ENCODE measurements around the gene NEB. TPM values are rescaled to one million over a fixed set of nuclear protein-coding genes. Genes with fewer than 3 reads are reported as not detected.
"Not testable (repeated sequence)": the region's sequence is repeated elsewhere in the genome, so short reads cannot be mapped to it uniquely, and the experiment has no call there.

The NEB gene
- total RNA-seq, 8 experiments from 2014 or later = 1.7 to 4.3 (median 3.7) TPM

DNA sequence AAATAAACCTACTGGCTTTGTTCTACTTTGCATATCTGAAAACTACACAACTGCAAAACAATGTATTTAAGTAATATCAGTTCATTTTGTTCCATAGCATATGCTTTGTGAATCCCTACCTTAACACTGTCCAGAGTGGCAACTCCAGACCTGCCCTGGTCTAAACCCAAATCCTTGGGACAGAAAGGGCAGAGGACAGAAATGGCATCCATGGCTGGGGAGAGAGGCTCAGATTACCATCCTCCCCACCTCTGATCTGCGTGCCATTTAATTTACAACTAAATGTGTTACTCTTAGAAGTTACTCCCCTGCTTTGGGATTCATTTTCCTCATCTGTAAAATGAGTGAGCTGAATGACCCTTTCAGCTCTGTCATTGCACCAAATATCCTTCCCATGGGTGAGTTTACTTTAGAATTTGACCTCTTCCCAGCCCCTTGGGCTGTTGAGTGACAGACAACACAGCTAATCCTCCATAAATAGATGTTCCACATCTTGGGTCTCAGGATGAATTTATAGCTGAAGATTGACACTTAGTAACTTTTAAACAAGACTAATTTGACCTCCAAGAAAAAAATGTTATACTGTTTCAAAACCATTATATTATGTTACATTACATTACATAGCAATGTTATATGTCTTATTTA lies 20.1 kb upstream of the NEB start:
- WGBS, 10 experiments = 0 to 67% (median 60%) methylated on average over 1 of the region's 1 CpG; no CpG with 5 or more reads in 5 of the 10 experiments
- in situ Hi-C loops (cut with MboI; ENCODE audit: low pct_unique_long_range_greater_than_20kb in 2 of 9, low sequenced_read_pairs in 9 of 9, unreplicated experiment in 9 of 9) = no loop called here
- no peak for ATAC-seq (replicated peaks in 6 of 8)
- peaks cover 0 to 2% of the 10 kb centered on the region in 2 donors for H3K4me1 ChIP-seq (replicated peaks in 1 of 2)
- H3K4me3 ChIP-seq = no peak overlapping the region
- no peak overlapping the region for H3K27ac ChIP-seq

DNA sequence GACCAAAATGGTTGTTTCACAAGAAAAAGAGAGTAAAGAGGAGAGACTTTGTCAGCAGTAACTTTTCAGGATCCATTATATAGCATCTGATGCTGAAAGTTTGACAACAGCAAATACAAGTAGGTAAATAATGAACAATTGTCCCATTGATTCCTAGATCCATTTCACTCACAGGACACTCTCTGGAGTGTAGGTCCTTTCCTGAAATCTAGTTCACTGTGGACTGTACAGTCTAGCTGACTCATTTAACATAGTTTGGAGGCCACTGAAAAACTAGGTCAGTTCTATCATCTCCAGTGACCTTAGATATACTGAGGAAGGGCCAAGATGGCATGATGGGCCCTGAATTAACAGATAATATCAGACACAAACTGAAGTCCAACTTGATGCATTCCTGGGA lies 19.3 kb upstream of the NEB start:
- peaks cover 0 to 2% of the 10 kb centered on the region in 2 donors for H3K4me1 ChIP-seq (replicated peaks in 1 of 2)
- no peak overlapping the region for H3K4me3 ChIP-seq
- in situ Hi-C loops (cut with MboI; ENCODE audit: low pct_unique_long_range_greater_than_20kb in 2 of 9, low sequenced_read_pairs in 9 of 9, unreplicated experiment in 9 of 9) = no loop called here
- ATAC-seq (replicated peaks in 6 of 8) = no peak
- H3K27ac ChIP-seq = no peak overlapping the region

DNA sequence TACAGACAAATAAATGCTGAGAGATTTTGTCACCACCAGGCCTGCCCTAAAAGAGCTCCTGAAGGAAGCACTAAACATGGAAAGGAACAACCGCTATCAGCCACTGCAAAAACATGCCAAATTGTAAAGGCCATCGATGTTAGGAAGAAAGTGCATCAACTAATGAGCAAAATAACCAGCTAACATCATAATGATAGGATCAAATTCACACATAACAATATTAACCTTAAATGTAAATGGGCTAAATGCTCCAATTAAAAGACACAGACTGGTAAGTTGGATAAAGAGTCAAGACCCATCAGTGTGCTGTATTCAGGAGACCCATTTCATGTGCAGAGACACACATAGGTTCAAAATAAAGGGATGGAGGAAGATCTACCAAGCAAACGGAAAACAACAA lies 11.0 kb upstream of the NEB start:
- WGBS, 10 experiments = no CpG with 5 or more reads among the region's 3 CpGs
- H3K4me1 ChIP-seq (replicated peaks in 1 of 2); H3K27ac ChIP-seq; ATAC-seq (replicated peaks in 6 of 8); in situ Hi-C loops (cut with MboI; ENCODE audit: low pct_unique_long_range_greater_than_20kb in 2 of 9, low sequenced_read_pairs in 9 of 9, unreplicated experiment in 9 of 9); H3K4me3 ChIP-seq: not testable (repeated sequence)

GRCh38 chr2:151730262-151730975 lies 3.9 kb downstream of the NEB start:
- peaks cover 12 to 36% of the 10 kb centered on the region in 2 donors for H3K4me1 ChIP-seq (replicated peaks in 1 of 2)
- H3K4me3 ChIP-seq = no peak overlapping the region
- WGBS, 10 experiments = 0 to 79% (median 42%) methylated on average over 1 to 5 of the region's 5 CpGs
- peak in 7 of 8 experiments; percentile 82 to 98 (median 96) for ATAC-seq (replicated peaks in 6 of 8)
- H3K27ac ChIP-seq = no peak overlapping the region
- in situ Hi-C loops (cut with MboI; ENCODE audit: low pct_unique_long_range_greater_than_20kb in 2 of 9, low sequenced_read_pairs in 9 of 9, unreplicated experiment in 9 of 9) = no loop called here

DNA sequence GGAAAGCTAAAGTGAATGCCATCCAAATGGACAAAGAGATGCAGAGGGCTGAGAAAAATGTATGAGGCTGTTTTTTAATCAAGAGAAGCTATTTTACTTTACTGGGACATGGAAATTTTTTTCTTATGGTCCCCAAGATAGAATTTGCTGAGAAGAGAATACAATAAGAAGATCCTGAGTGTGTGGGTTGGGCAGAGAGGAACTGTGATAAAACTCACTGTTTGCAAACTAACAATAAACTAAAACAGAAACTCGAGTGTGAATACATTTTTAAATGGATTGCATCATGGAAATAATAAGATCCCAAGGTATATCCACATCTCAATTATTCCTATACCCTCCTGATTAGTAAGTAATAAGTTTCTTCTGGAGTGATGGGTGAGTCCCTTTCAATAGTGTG lies 4.4 kb downstream of the NEB start:
- in situ Hi-C loops (cut with MboI; ENCODE audit: low pct_unique_long_range_greater_than_20kb in 2 of 9, low sequenced_read_pairs in 9 of 9, unreplicated experiment in 9 of 9) = no loop called here
- ATAC-seq (replicated peaks in 6 of 8) = no peak
- H3K4me1 ChIP-seq (replicated peaks in 1 of 2) = peaks cover 12 to 36% of the 10 kb centered on the region in 2 donors
- no peak overlapping the region for H3K27ac ChIP-seq
- H3K4me3 ChIP-seq = no peak overlapping the region
- 0 to 100% (median 57%) methylated on average over 1 of the region's 1 CpG; no CpG with 5 or more reads in 1 of the 10 experiments for WGBS, 10 experiments

- in situ Hi-C loops (cut with MboI; ENCODE audit: low pct_unique_long_range_greater_than_20kb in 2 of 9, low sequenced_read_pairs in 9 of 9, unreplicated experiment in 9 of 9) = no loop called here
- ATAC-seq (replicated peaks in 6 of 8) = no peak
- Histone ChIP-seq H3K27ac (no peak overlapping the region), H3K4me3 (no peak overlapping the region), H3K4me1 (replicated peaks in 1 of 2) (peaks cover 12 to 36% of the 10 kb centered on the region in 2 donors)
- WGBS, 10 experiments = 20 to 100% (median 100%) methylated on average over 1 to 3 of the region's 3 CpGs; no CpG with 5 or more reads in 3 of the 10 experiments
Measured at GRCh38 chr2:151729415-151729811, 4.9 kb downstream of the NEB start.

DNA sequence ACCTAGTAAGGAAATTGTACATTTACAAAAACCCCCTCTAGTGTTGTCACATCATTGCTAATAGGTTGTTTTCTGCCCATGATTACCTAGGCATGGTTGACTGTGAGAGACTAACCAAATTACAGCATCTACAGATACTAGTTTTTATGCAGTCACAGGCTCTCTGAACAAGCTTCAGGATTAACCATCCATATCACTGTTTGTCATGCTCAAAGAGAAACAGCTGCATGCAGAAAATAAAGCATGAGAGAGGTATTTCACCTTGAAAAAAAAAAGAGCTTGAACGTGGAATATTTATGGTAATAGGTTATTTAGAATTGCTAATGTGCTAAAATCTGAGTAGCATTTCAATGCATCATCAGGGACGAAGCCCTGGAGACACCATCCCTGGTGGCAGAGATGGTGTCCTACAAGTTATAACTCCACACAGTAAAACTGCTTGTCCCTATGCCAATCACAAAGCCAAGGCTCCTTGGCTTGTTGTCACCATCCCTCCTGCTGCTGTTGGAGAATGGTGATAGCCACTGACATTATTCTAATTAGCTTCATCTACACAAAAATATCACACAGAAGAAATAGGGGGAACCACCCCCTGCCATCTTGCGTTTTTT lies 5.4 kb downstream of the NEB start:
- Histone ChIP-seq H3K4me3 (no peak overlapping the region), H3K4me1 (replicated peaks in 1 of 2) (peaks cover 12 to 36% of the 10 kb centered on the region in 2 donors), H3K27ac (no peak overlapping the region)
- WGBS, 10 experiments = 0 to 90% (median 60%) methylated on average over 1 to 3 of the region's 3 CpGs
- in situ Hi-C loops (cut with MboI; ENCODE audit: low pct_unique_long_range_greater_than_20kb in 2 of 9, low sequenced_read_pairs in 9 of 9, unreplicated experiment in 9 of 9) = no loop called here
- ATAC-seq (replicated peaks in 6 of 8) = peak in 4 of 8 experiments; percentile 41 to 99 (median 92)

- no peak overlapping the region for H3K27ac ChIP-seq
- 29 to 93% (median 79%) methylated on average over 3 to 10 of the region's 10 CpGs for WGBS, 10 experiments
- no peak for ATAC-seq (replicated peaks in 6 of 8)
- no peak overlapping the region for H3K4me3 ChIP-seq
- H3K4me1 ChIP-seq (replicated peaks in 1 of 2) = peaks cover 12 to 36% of the 10 kb centered on the region in 2 donors
- in situ Hi-C loops (cut with MboI; ENCODE audit: low pct_unique_long_range_greater_than_20kb in 2 of 9, low sequenced_read_pairs in 9 of 9, unreplicated experiment in 9 of 9) = no loop called here
Measured at GRCh38 chr2:151727593-151728552, 6.4 kb downstream of the NEB start.

DNA sequence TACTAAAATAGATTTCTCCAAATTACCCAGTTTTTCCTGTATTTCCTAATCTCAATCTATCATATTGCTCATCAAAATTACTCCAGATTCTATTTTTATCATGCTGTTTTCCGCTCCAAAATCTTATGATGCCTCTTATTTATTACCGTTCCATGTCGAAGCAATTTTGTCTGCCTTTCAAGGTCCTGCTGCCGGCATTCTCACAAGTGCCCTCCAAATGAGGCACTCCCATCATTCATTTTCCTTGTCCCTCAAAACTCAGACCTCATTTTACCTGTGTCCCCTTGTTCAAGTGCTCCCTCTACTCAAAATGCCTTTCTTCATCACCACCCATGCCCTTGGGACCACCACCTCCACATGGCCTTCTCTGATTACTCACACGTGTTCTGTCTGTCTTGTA lies 13.1 kb downstream of the NEB start:
- in situ Hi-C loops (cut with MboI; ENCODE audit: low pct_unique_long_range_greater_than_20kb in 2 of 9, low sequenced_read_pairs in 9 of 9, unreplicated experiment in 9 of 9) = no loop called here
- 52 to 100% (median 85%) methylated on average over 2 to 5 of the region's 5 CpGs for WGBS, 10 experiments
- Histone ChIP-seq H3K4me3 (no peak overlapping the region), H3K27ac (no peak overlapping the region), H3K4me1 (replicated peaks in 1 of 2) (no peaks in the 10 kb centered on the region)
- ATAC-seq (replicated peaks in 6 of 8) = no peak

GRCh38 chr2:151720521-151720920 lies 13.8 kb downstream of the NEB start:
- no peak for ATAC-seq (replicated peaks in 6 of 8)
- Histone ChIP-seq H3K4me1 (replicated peaks in 1 of 2) (no peaks in the 10 kb centered on the region), H3K4me3 (no peak overlapping the region), H3K27ac (no peak overlapping the region)
- 14 to 86% (median 56%) methylated on average over 1 of the region's 1 CpG; no CpG with 5 or more reads in 4 of the 10 experiments for WGBS, 10 experiments
- in situ Hi-C loops (cut with MboI; ENCODE audit: low pct_unique_long_range_greater_than_20kb in 2 of 9, low sequenced_read_pairs in 9 of 9, unreplicated experiment in 9 of 9) = no loop called here

- Histone ChIP-seq H3K27ac (no peak overlapping the region), H3K4me3 (no peak overlapping the region), H3K4me1 (replicated peaks in 1 of 2) (no peaks in the 10 kb centered on the region)
- WGBS, 10 experiments = 43 to 90% (median 66%) methylated on average over 1 to 4 of the region's 4 CpGs; no CpG with 5 or more reads in 4 of the 10 experiments
- ATAC-seq (replicated peaks in 6 of 8) = no peak
- in situ Hi-C loops (cut with MboI; ENCODE audit: low pct_unique_long_range_greater_than_20kb in 2 of 9, low sequenced_read_pairs in 9 of 9, unreplicated experiment in 9 of 9) = no loop called here
Measured at GRCh38 chr2:151718796-151719195, 15.5 kb downstream of the NEB start.

DNA sequence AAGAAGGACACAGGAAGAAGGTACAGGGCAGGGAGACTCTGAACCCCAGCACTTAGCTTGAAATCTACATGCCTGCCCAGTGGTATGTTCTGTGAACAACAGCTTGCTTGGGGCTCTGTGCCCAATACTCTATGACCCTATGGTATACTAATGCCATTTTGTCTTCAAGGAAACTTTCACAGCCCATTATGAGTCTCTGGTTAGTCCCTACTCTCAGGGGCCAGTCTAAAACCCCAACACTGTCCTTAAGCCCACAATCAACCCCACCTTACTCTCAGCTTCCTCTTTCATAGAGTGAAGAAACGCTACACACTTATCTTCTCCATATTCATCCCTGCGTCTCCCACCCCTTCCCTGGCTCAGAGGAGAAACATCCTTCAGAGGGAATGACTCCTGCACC lies 16.0 kb downstream of the NEB start:
- no peak overlapping the region for H3K4me3 ChIP-seq
- 29 to 100% (median 63%) methylated on average over 1 to 2 of the region's 2 CpGs; no CpG with 5 or more reads in 3 of the 10 experiments for WGBS, 10 experiments
- ATAC-seq (replicated peaks in 6 of 8) = no peak
- no peaks in the 10 kb centered on the region for H3K4me1 ChIP-seq (replicated peaks in 1 of 2)
- H3K27ac ChIP-seq = no peak overlapping the region
- in situ Hi-C loops (cut with MboI; ENCODE audit: low pct_unique_long_range_greater_than_20kb in 2 of 9, low sequenced_read_pairs in 9 of 9, unreplicated experiment in 9 of 9) = no loop called here

GRCh38 chr2:151716721-151717120 lies 17.6 kb downstream of the NEB start:
- Histone ChIP-seq H3K4me1 (replicated peaks in 1 of 2) (no peaks in the 10 kb centered on the region), H3K4me3 (no peak overlapping the region), H3K27ac (no peak overlapping the region)
- ATAC-seq (replicated peaks in 6 of 8) = no peak
- in situ Hi-C loops (cut with MboI; ENCODE audit: low pct_unique_long_range_greater_than_20kb in 2 of 9, low sequenced_read_pairs in 9 of 9, unreplicated experiment in 9 of 9) = no loop called here
- WGBS, 10 experiments = 69 to 100% (median 88%) methylated on average over 1 to 2 of the region's 2 CpGs; no CpG with 5 or more reads in 1 of the 10 experiments
